ENCODE data around the gene RABGAP1L. TPM values are rescaled to one million over a fixed set of nuclear protein-coding genes. Genes with fewer than 3 reads are reported as not detected.

The RABGAP1L gene
- total and polyA plus RNA-seq, 2 of the 8 experiments (the other 6 are each of a cell fraction or from before 2014, with no cell fraction given): 33.3 to 156 TPM

- Histone ChIP-seq H2AK5ac (ENCODE audit: low read depth, low read length) (no peak overlapping the region), H3K23me2 (ENCODE audit: low read depth, low read length) (no peaks in the 10 kb centered on the region; the same call in 1 of the 2 replicates), H3K27me3 (replicated peaks in 1 of 4; ENCODE audit: control insufficient read depth in 3 of 4, extremely low read depth in 1 of 4, insufficient read depth in 3 of 4, low read length in 3 of 4) (no peaks in the 10 kb centered on the region), H2BK15ac (ENCODE audit: low read length) (no peak overlapping the region), H4K8ac (ENCODE audit: extremely low read depth, insufficient read depth, low read length) (no peak overlapping the region), H3K4me1 (replicated peaks in 1 of 4; ENCODE audit: control insufficient read depth in 3 of 4, insufficient read depth in 4 of 4, low read length in 3 of 4) (no peaks in the 10 kb centered on the region), H4K20me1 (replicated peaks in 1 of 2; ENCODE audit: control insufficient read depth in 1 of 2, insufficient read depth in 2 of 2, low read length in 2 of 2) (no peaks in the 10 kb centered on the region), H3K36me3 (ENCODE audit: control insufficient read depth in 2 of 4, insufficient read depth in 4 of 4, low read length in 3 of 4) (no peaks in the 10 kb centered on the region), H3K56ac (replicated peaks; ENCODE audit: insufficient read length, low read depth, low read length) (no peak overlapping the region), H3K4ac (replicated peaks; ENCODE audit: insufficient read length, low read depth, low read length) (no peak overlapping the region), H2BK20ac (ENCODE audit: low read length) (no peak overlapping the region), H3K18ac (ENCODE audit: extremely low read depth, low read length) (no peak overlapping the region), H3K79me1 (ENCODE audit: low read depth, low read length) (no peaks in the 10 kb centered on the region), H3K9ac (replicated peaks in 1 of 4; ENCODE audit: extremely low read depth in 1 of 4, low read depth in 3 of 4, low read length in 3 of 4) (no peak overlapping the region), H3K27ac (ENCODE audit: low read depth, low read length) (no peak overlapping the region), H2BK120ac (replicated peaks; ENCODE audit: low read depth, low read length) (no peak overlapping the region), H4K91ac (replicated peaks; ENCODE audit: insufficient read length, low read length) (no peak overlapping the region), H3K23ac (ENCODE audit: insufficient read length) (no peak overlapping the region), H3K9me3 (ENCODE audit: insufficient read depth in 2 of 2, low read depth in 1 of 2, low read length in 1 of 2) (no peaks in the 10 kb centered on the region), H2BK12ac (ENCODE audit: low read depth, low read length) (no peak overlapping the region), H2BK5ac (ENCODE audit: low read depth, low read length) (no peak overlapping the region), H4K5ac (ENCODE audit: insufficient read length, low read depth, low read length) (no peak overlapping the region), H2AFZ (ENCODE audit: low read length) (no peak overlapping the region), H3K4me3 (ENCODE audit: extremely low read depth in 1 of 4, insufficient read depth in 2 of 4, low read depth in 3 of 4, low read length in 4 of 4) (no peak overlapping the region), H3K4me2 (ENCODE audit: insufficient read depth in 1 of 2, low read depth in 2 of 2, low read length in 2 of 2) (no peak overlapping the region), H3K14ac (ENCODE audit: insufficient read length) (no peak overlapping the region), H3K79me2 (ENCODE audit: control insufficient read depth in 1 of 2, insufficient read depth in 2 of 2, low read length in 2 of 2) (no peaks in the 10 kb centered on the region)
- WGBS, 2 experiments (ENCODE audit: extremely low coverage in 1 of 2, insufficient coverage in 1 of 2, insufficient read length in 1 of 2, insufficient replicate concordance in 2 of 2, low coverage in 1 of 2, low lambda C conversion rate in 2 of 2, missing lambda C conversion rate in 1 of 2): 90% methylated on average over 3 of the region's 3 CpGs; no CpG with 5 or more reads in 1 of the 2 experiments
- FAIRE-seq (no peak), DNase-seq (ENCODE audit: low read depth in 1 of 2, low spot score in 2 of 2) (no peak)
- CTCF ChIA-PET (ENCODE audit: partially characterized antibody): interaction anchor here (1.4 kb wide), 1 partner anchor 8 kb away, joined by 3 read pairs; no protein-coding TSS in a partner anchor
- POLR2A ChIA-PET (ENCODE audit: partially characterized antibody): no interaction called here
- TF ChIP-seq BACH1 (IDR thresholded peaks at IDR 0.05; ENCODE audit: low read length): no peak
- TF ChIP-seq NRF1 (IDR thresholded peaks at IDR 0.05; ENCODE audit: low read depth, low read length): no peak
Measured at GRCh38 chr1:174666248-174666647, 506.9 kb downstream of the RABGAP1L start.

Measured in H1 (cell line).